ENCODE data around the gene AIFM1. TPM values are rescaled to one million over a fixed set of nuclear protein-coding genes. Genes with fewer than 3 reads are reported as not detected.

Gene AIFM1
- total and polyA plus RNA-seq, 10 donors: 13.4 to 27.1 (median 22.5) TPM

GRCh38 chrX:130125091-130125874, 40.4 kb downstream of the AIFM1 start:
- peak overlapping the region in 5 of 8 donors; percentile 7 to 63 (median 62) for H3K27ac ChIP-seq
- no peaks in the 10 kb centered on the region for H3K9me3 ChIP-seq
- peaks cover 0 to 4% (median 0%) of the 10 kb centered on the region in 7 donors for H3K27me3 ChIP-seq (replicated peaks in 1 of 7)
- TF ChIP-seq, protein P1, sequence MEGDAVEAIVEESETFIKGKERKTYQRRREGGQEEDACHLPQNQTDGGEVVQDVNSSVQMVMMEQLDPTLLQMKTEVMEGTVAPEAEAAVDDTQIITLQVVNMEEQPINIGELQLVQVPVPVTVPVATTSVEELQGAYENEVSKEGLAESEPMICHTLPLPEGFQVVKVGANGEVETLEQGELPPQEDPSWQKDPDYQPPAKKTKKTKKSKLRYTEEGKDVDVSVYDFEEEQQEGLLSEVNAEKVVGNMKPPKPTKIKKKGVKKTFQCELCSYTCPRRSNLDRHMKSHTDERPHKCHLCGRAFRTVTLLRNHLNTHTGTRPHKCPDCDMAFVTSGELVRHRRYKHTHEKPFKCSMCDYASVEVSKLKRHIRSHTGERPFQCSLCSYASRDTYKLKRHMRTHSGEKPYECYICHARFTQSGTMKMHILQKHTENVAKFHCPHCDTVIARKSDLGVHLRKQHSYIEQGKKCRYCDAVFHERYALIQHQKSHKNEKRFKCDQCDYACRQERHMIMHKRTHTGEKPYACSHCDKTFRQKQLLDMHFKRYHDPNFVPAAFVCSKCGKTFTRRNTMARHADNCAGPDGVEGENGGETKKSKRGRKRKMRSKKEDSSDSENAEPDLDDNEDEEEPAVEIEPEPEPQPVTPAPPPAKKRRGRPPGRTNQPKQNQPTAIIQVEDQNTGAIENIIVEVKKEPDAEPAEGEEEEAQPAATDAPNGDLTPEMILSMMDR (IDR thresholded peaks at IDR 0.05 in 8 of 11, conservative IDR thresholded peaks at IDR 0.05 in 3 of 11): no peak
- peak in 1 of 3 donors; percentile 8 for TF ChIP-seq POLR2AphosphoS5 (IDR thresholded peaks at IDR 0.05)
- peaks cover 0 to 15% (median 8%) of the 10 kb centered on the region in 6 donors for H3K4me1 ChIP-seq
- WGBS, 5 donors: 69 to 89% (median 74%) methylated on average over 3 to 13 of the region's 13 CpGs
- DNase-seq: no peak
- intact Hi-C loops (cut with DNase I; ENCODE audit: low total_unique reads): no loop called here
- no peak overlapping the region for H3K4me3 ChIP-seq
- H3K36me3 ChIP-seq: peaks cover 0 to 51% (median 6%) of the 10 kb centered on the region in 6 donors

DNA sequence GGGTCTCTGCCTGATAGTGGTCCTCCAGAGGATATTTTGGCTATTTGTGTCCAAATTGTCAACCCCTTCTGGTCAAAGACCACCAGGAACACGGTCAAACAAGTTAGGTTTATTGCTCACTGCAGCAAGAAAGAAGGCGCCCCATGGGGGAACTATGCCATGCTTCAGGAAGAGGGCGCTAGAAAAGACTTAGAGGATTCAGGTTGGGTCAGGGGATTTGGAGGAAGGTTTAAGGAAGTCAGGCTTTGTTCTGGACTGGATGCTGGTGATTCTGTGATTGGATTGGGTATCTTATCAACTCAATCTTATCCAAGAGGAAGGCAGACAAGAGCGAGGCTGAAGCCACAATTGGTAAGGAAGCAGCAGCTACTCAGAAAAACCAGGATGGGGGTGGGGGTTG, 41.1 kb downstream of the AIFM1 start:
- TF ChIP-seq, protein P1 (IDR thresholded peaks at IDR 0.05 in 8 of 11, conservative IDR thresholded peaks at IDR 0.05 in 3 of 11): no peak
- peaks cover 0 to 22% (median 13%) of the 10 kb centered on the region in 6 donors for H3K4me1 ChIP-seq
- H3K27me3 ChIP-seq (replicated peaks in 1 of 7): peaks cover 0 to 4% (median 0%) of the 10 kb centered on the region in 7 donors
- peak overlapping the region in 5 of 8 donors; percentile 7 to 63 (median 62) for H3K27ac ChIP-seq
- peaks cover 0 to 44% (median 5%) of the 10 kb centered on the region in 6 donors for H3K36me3 ChIP-seq
- no peak for DNase-seq
- H3K4me3 ChIP-seq: no peak overlapping the region
- H3K9me3 ChIP-seq: no peaks in the 10 kb centered on the region
- WGBS, 5 donors: 57 to 83% (median 81%) methylated on average over 2 to 4 of the region's 4 CpGs
- intact Hi-C loops (cut with DNase I; ENCODE audit: low total_unique reads): loop anchor here (5.0 kb wide), 1 partner anchor 42 kb away; no protein-coding TSS in a partner anchor

DNA sequence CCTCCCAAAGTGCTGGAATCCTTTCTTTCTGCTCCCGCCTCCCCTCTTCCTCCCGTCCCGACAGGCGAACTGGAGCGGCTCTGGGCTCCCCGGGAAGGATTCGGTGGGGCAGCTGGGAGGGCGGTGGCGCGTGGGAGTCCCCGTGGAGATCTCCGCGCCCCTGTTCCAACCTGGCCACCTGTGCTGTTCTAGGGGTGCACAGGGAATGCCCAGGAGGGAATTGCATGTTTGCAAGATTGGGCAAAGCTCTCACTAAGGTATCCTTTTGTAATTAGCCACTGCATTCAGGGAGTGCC, 44.2 kb downstream of the AIFM1 start:
- peaks cover 0 to 16% (median 0%) of the 10 kb centered on the region in 6 donors for H3K36me3 ChIP-seq
- H3K27me3 ChIP-seq (replicated peaks in 1 of 7): peaks cover 0 to 4% (median 0%) of the 10 kb centered on the region in 7 donors
- peak overlapping the region in 3 of 8 donors; percentile 35 to 67 (median 41) for H3K4me3 ChIP-seq
- 57 to 78% (median 75%) methylated on average over 6 to 13 of the region's 13 CpGs for WGBS, 5 donors
- DNase-seq: no peak
- peak overlapping the region in 5 of 8 donors; percentile 81 to 92 (median 85) for H3K27ac ChIP-seq
- H3K9me3 ChIP-seq: no peaks in the 10 kb centered on the region
- TF ChIP-seq POLR2AphosphoS5 (IDR thresholded peaks at IDR 0.05) (no peak), POLR2A (IDR thresholded peaks at IDR 0.05) (no peak)
- TF ChIP-seq, protein P1 (IDR thresholded peaks at IDR 0.05 in 8 of 11, conservative IDR thresholded peaks at IDR 0.05 in 3 of 11): no peak
- intact Hi-C loops (cut with DNase I; ENCODE audit: low total_unique reads): loop anchor here (5.0 kb wide), 1 partner anchor 39 kb away; no protein-coding TSS in a partner anchor
- H3K4me1 ChIP-seq: peaks cover 0 to 38% (median 18%) of the 10 kb centered on the region in 6 donors
